HuH-7 (cell line): Measurements from ENCODE around the gene MYO1D.
"Not testable (repeated sequence)": the region's sequence is repeated elsewhere in the genome, so short reads cannot be mapped to it uniquely, and the experiment has no call there.

Experiments used
- DNase-seq: peaks from one replicate; pipeline ENCODE4 v3.0.0; 2011; ENCODE audit warnings: low spot score

The MYO1D gene

DNA sequence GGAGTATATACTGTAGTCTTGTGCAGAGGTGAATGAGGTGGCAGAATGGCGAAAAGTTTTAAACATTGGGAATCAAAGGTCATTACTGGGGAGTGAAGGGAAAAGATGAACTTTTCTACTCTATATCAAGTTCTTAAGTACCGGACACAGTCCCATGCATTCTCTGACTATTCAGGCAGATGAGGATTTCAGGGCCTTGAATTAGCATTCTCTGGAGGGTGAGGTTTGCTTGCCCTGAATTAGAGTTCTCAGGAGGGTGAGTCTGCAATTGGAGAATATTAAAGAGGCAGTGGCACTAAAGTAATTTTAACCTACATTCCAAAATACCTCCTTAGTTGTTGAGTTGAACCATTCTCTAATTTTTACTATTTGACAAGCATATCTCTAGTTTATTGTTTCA, 423.6 kb downstream of the MYO1D start:
- no peak for DNase-seq

GRCh38 chr17:32452281-32452680, 424.6 kb downstream of the MYO1D start:
- no peak for DNase-seq

- DNase-seq = no peak
Observed at GRCh38 chr17:32451879-32452278, 425.0 kb downstream of the MYO1D start.

GRCh38 chr17:32450379-32450778, 426.5 kb downstream of the MYO1D start:
- DNase-seq = not testable (repeated sequence)

- no peak for DNase-seq
Observed at GRCh38 chr17:32449963-32450362, 427.0 kb downstream of the MYO1D start.

DNA sequence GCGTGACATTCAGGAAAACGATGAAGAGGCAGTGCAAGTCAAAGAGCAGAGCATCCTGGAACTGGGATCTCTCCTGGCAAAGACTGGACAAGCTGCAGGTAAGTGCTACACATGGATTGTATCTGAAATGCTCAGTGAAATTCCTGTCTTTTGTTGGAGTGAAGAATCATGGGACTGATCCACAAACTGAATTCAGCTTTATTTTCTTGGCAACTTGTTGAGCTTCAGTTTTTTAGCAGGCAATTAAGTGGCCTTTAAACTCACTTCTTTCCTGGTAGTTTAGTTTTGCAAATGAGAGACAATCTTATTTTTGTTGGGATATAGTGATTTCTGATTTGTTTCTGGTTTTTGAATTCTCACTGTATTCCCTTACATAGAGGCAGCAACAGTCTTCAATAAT, 430.0 kb downstream of the MYO1D start:
- no peak for DNase-seq

- no peak for DNase-seq
Observed at GRCh38 chr17:32445971-32446370, 431.0 kb downstream of the MYO1D start.

GRCh38 chr17:32445497-32445896, 431.4 kb downstream of the MYO1D start:
- no peak for DNase-seq

GRCh38 chr17:32445074-32445415, 431.9 kb downstream of the MYO1D start:
- DNase-seq = peak; percentile 20

DNA sequence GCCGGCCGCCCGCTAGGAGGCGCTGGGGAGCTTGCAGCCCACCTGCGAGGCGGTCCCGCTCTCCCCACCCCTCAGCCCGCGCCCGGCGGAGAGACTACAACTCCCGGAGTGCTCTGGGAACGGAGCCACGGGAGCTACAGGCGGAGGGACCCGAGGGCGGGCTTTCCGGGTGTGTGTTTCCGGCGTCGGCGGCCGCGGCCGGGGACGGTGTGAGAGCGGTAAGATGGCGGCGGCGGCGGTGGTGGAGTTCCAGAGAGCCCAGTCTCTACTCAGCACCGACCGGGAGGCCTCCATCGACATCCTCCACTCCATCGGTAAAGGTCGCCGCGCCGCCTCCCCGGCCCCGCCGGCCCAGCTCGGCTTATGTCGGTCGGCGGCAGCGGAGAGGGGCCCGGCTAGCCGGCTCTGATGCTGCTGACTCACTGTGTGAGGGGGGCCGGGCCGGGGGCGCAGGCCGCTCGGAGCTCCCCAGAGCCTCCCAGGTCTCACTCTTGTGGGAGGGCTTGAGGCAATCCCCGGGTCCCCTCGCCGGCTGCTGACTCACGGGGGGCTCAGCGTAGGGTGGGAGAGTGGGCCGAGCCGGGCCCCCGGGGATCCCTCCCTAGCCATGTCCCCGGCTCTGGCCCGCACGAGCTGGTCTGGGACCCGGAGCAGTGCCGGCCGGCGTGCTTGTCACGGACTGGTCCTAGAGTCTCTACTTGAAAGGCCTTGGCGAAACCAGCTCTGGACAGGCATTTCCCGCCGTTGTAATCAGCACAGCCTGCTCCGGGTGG, 432.4 kb downstream of the MYO1D start, which contains the start of gene PSMD11:
PSMD11 (plus strand) TSS at position 210 of the 773 bp plus-strand sequence; CDS start at position 224, 14 bp downstream.
- DNase-seq = peak; percentile 91

DNA sequence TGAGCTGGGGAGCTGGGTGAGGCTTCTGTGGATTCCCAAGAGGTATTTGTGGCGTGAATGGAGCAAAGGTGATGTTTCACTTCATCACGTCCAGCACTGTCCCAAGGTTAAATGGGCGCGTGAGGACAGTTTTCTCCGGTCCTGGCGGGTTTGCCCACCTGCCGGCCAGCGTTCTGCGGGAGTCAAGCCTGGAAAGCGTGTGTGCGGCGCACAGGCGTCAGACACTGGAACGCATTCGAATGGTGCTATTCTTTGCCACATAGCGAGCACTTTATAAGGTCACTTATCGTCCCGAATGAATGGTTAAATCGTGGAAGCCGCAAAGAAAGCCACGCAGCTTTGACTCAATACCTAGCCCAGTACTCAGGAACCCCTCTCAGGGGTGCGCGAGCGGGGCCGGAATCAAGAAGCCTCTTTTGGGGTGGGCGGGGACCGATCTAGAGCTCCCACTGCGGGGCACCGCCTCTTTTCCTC, 433.1 kb downstream of the MYO1D start:
- DNase-seq = peak; percentile 21
